Astrocyte (in vitro differentiated cells and primary cell): ENCODE measurements around the gene TMBIM1. TPM values are rescaled to one million over a fixed set of nuclear protein-coding genes. Genes with fewer than 3 reads are reported as not detected.

ENCODE experiments used
- DNase-seq: peaks from one replicate; pipeline ENCODE4 v3.0.0-alpha.2; 2010; ENCODE audit warnings: low read depth
- FAIRE-seq: peaks from 2 replicates; lab custom pipeline; 2011; peaks lifted over from hg19 to GRCh38; lab: Jason Lieb, UNC
- H2AFZ ChIP-seq: 2 replicates; pipeline ENCODE4 v1.6.0; 2012; ENCODE audit warnings: low read depth, low read length, inconsistent platforms
- H3K27ac ChIP-seq: 2 replicates; pipeline ENCODE4 v1.5.1; 2011; ENCODE audit warnings: low read depth, low read length, inconsistent platforms
- H3K27me3 ChIP-seq: 2 replicates; pipeline ENCODE4 v1.6.0; 2011; ENCODE audit warnings: low read length, inconsistent platforms; ENCODE audit not compliant: insufficient read depth
- H3K36me3 ChIP-seq: 2 replicates; pipeline ENCODE4 v1.5.1; 2011; ENCODE audit warnings: low read length, inconsistent platforms; ENCODE audit not compliant: insufficient read depth
- H3K4me1 ChIP-seq: 2 replicates; pipeline ENCODE4 v1.5.1; 2011; ENCODE audit warnings: low read length, inconsistent platforms; ENCODE audit not compliant: insufficient read depth
- H3K4me2 ChIP-seq: 2 replicates; pipeline ENCODE4 v1.6.0; 2012; ENCODE audit warnings: low read length, inconsistent platforms
- H3K4me3 ChIP-seq: 2 replicates; pipeline ENCODE4 v1.5.1; 2011; ENCODE audit warnings: low read depth, mild to moderate bottlenecking, low read length, inconsistent platforms; ENCODE audit not compliant: insufficient read depth
- H3K79me2 ChIP-seq: 2 replicates; pipeline ENCODE4 v1.6.0; 2012; ENCODE audit warnings: mild to moderate bottlenecking, low read length, inconsistent platforms; ENCODE audit not compliant: insufficient read depth
- H3K9ac ChIP-seq: 2 replicates; pipeline ENCODE4 v1.6.0; 2012; ENCODE audit warnings: mild to moderate bottlenecking, low read length, inconsistent platforms
- H3K9me3 ChIP-seq: 2 replicates; pipeline ENCODE4 v1.5.1; 2012; ENCODE audit warnings: low read depth, mild to moderate bottlenecking, low read length, inconsistent platforms; ENCODE audit not compliant: insufficient read depth
- H4K20me1 ChIP-seq: 2 replicates; pipeline ENCODE4 v1.6.0; 2012; ENCODE audit warnings: low read length, inconsistent platforms; ENCODE audit not compliant: insufficient read depth
- H3K27ac Mint-ChIP-seq: one replicate; pipeline ENCODE4 v1.8.0; 2021; ENCODE audit warnings: mild to moderate bottlenecking, mixed read lengths; ENCODE audit not compliant: unreplicated experiment
- H3K27me3 Mint-ChIP-seq: one replicate; pipeline ENCODE4 v1.8.0; 2021; ENCODE audit warnings: low read depth, mixed read lengths; ENCODE audit not compliant: unreplicated experiment
- H3K36me3 Mint-ChIP-seq: one replicate; pipeline ENCODE4 v1.8.0; 2021; ENCODE audit warnings: low read depth, mixed read lengths; ENCODE audit not compliant: unreplicated experiment
- H3K4me1 Mint-ChIP-seq: one replicate; pipeline ENCODE4 v1.8.0; 2021; ENCODE audit warnings: low read depth, mixed read lengths; ENCODE audit not compliant: unreplicated experiment
- H3K4me3 Mint-ChIP-seq: one replicate; pipeline ENCODE4 v1.8.0; 2021; ENCODE audit warnings: mild to moderate bottlenecking, moderate library complexity, mixed read lengths; ENCODE audit not compliant: unreplicated experiment
- H3K9me3 Mint-ChIP-seq: one replicate; pipeline ENCODE4 v1.8.0; 2021; ENCODE audit warnings: mild to moderate bottlenecking, mixed read lengths; ENCODE audit not compliant: unreplicated experiment
- EZH2 ChIP-seq: IDR thresholded peaks from 2 replicates; pipeline ENCODE4 v1.6.1; 2012; ENCODE audit warnings: mild to moderate bottlenecking, low read length, inconsistent platforms; ENCODE audit not compliant: insufficient read depth
- total RNA-seq: library from RNA; stranded (reverse); gene quantifications from 2 replicates; pipeline ENCODE4 v1.2.1, GENCODE V29; 2021
- TF ChIP-seq, protein P1 (sequence below): IDR thresholded peaks from 2 replicates; pipeline ENCODE4 v1.5.1; 2011; ENCODE audit warnings: low read depth, mild to moderate bottlenecking, inconsistent platforms, low read length, moderate library complexity; ENCODE audit not compliant: insufficient read depth

Gene TMBIM1
- total RNA-seq, 1 donor from 2014 or later, result 37.2 TPM

DNA sequence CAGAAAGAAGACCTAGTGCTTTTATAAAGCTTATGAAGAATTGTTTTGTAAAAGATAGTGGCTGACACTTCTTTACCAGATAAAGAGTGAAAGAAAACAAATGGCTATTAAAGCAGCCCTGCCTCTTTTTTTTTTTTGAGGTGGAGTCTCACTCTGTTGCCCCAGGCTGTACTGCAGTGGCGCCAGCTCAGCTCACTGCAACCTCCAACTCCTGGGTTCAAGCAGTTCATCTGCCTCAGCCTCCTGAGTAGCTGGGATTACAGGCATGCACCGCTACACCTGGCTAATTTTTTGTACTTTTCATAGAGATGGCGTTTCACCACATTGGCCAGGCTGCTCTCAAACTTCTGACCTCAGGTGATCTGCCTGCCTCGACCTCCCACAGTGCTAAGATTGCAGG is 62.5 kb downstream of the TMBIM1 start:
- peaks cover 67% of the 10 kb centered on the region for H3K79me2 ChIP-seq
- H3K27ac ChIP-seq, result peak overlapping the region; percentile 38
- no peaks in the 10 kb centered on the region for H3K9me3 Mint-ChIP-seq

GRCh38 chr2:218229239-218229638 is 63.1 kb downstream of the TMBIM1 start:
- Mint-ChIP-seq H3K27me3 (no peaks in the 10 kb centered on the region), H3K9me3 (no peaks in the 10 kb centered on the region), H3K4me1 (peaks cover 50% of the 10 kb centered on the region), H3K27ac (peak overlapping the region; percentile 76), H3K4me3 (no peak overlapping the region), H3K36me3 (peaks cover 41% of the 10 kb centered on the region)
- TF ChIP-seq EZH2, result no peak
- TF ChIP-seq, protein P1, sequence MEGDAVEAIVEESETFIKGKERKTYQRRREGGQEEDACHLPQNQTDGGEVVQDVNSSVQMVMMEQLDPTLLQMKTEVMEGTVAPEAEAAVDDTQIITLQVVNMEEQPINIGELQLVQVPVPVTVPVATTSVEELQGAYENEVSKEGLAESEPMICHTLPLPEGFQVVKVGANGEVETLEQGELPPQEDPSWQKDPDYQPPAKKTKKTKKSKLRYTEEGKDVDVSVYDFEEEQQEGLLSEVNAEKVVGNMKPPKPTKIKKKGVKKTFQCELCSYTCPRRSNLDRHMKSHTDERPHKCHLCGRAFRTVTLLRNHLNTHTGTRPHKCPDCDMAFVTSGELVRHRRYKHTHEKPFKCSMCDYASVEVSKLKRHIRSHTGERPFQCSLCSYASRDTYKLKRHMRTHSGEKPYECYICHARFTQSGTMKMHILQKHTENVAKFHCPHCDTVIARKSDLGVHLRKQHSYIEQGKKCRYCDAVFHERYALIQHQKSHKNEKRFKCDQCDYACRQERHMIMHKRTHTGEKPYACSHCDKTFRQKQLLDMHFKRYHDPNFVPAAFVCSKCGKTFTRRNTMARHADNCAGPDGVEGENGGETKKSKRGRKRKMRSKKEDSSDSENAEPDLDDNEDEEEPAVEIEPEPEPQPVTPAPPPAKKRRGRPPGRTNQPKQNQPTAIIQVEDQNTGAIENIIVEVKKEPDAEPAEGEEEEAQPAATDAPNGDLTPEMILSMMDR, result no peak
- H3K27me3 ChIP-seq, result no peaks in the 10 kb centered on the region
- peak overlapping the region; percentile 21 for H3K9ac ChIP-seq
- H3K4me3 ChIP-seq, result no peak overlapping the region
- DNase-seq, result peak; percentile 89
- H3K79me2 ChIP-seq, result peaks cover 70% of the 10 kb centered on the region
- no peak for FAIRE-seq
- peak overlapping the region; percentile 34 for H3K4me2 ChIP-seq
- peaks cover 39% of the 10 kb centered on the region for H4K20me1 ChIP-seq
- H3K4me1 ChIP-seq, result peaks cover 31% of the 10 kb centered on the region
- peaks cover 68% of the 10 kb centered on the region for H3K36me3 ChIP-seq
- no peak overlapping the region for H2AFZ ChIP-seq
- H3K9me3 ChIP-seq, result no peaks in the 10 kb centered on the region
- peak overlapping the region; percentile 38 for H3K27ac ChIP-seq

More for the DNA sequence above, 62.5 kb downstream of the TMBIM1 start:
- Histone ChIP-seq H3K36me3 (peaks cover 68% of the 10 kb centered on the region), H3K4me3 (no peak overlapping the region), H3K4me2 (peak overlapping the region; percentile 34), H4K20me1 (peaks cover 37% of the 10 kb centered on the region), H3K9me3 (no peaks in the 10 kb centered on the region), H2AFZ (no peak overlapping the region), H3K9ac (no peak overlapping the region), H3K27me3 (no peaks in the 10 kb centered on the region), H3K4me1 (peaks cover 31% of the 10 kb centered on the region)
- peaks cover 48% of the 10 kb centered on the region for H3K4me1 Mint-ChIP-seq
- no peaks in the 10 kb centered on the region for H3K27me3 Mint-ChIP-seq
- FAIRE-seq, result no peak
- no peak overlapping the region for H3K4me3 Mint-ChIP-seq
- no peak for TF ChIP-seq EZH2
- TF ChIP-seq, protein P1, result no peak
- peaks cover 41% of the 10 kb centered on the region for H3K36me3 Mint-ChIP-seq
- DNase-seq, result no peak
- peak overlapping the region; percentile 72 for H3K27ac Mint-ChIP-seq

- TF ChIP-seq, protein P1, result no peak
- TF ChIP-seq EZH2, result no peak
- peak overlapping the region; percentile 38 for H3K27ac ChIP-seq
- peaks cover 69% of the 10 kb centered on the region for H3K36me3 ChIP-seq
- H3K4me2 ChIP-seq, result peak overlapping the region; percentile 34
- H3K9me3 Mint-ChIP-seq, result no peaks in the 10 kb centered on the region
- H3K27me3 ChIP-seq, result no peaks in the 10 kb centered on the region
- peak overlapping the region; percentile 21 for H3K9ac ChIP-seq
- peak overlapping the region; percentile 76 for H3K27ac Mint-ChIP-seq
- H3K4me1 ChIP-seq, result peaks cover 34% of the 10 kb centered on the region
- no peak overlapping the region for H2AFZ ChIP-seq
- peaks cover 55% of the 10 kb centered on the region for H3K4me1 Mint-ChIP-seq
- no peaks in the 10 kb centered on the region for H3K9me3 ChIP-seq
- H3K4me3 Mint-ChIP-seq, result no peak overlapping the region
- FAIRE-seq (no peak), DNase-seq (no peak)
- H3K27me3 Mint-ChIP-seq, result no peaks in the 10 kb centered on the region
- H4K20me1 ChIP-seq, result peaks cover 39% of the 10 kb centered on the region
- H3K4me3 ChIP-seq, result no peak overlapping the region
- H3K79me2 ChIP-seq, result peaks cover 71% of the 10 kb centered on the region
- peaks cover 37% of the 10 kb centered on the region for H3K36me3 Mint-ChIP-seq
Observed at GRCh38 chr2:218228366-218229090, 63.8 kb downstream of the TMBIM1 start.
